Trophoblast cell (in vitro differentiated cells and primary cell): ENCODE measurements around the gene C10orf71.

ENCODE experiments used
- DNase-seq, 2 donors: peaks; one replicate each; pipeline ENCODE4 v3.0.0-alpha.2; 2016
- H2AFZ ChIP-seq: 2 replicates; pipeline ENCODE4 v1.6.1; 2013; ENCODE audit warnings: low read length, moderate library complexity, mild to moderate bottlenecking; ENCODE audit not compliant: insufficient read depth, poor library complexity
- H2AK5ac ChIP-seq: 2 replicates; pipeline ENCODE4 v1.6.1; 2013; ENCODE audit warnings: mild to moderate bottlenecking, low read length
- H2BK120ac ChIP-seq: 2 replicates; pipeline ENCODE4 v1.6.1; 2013; ENCODE audit warnings: low read length, mild to moderate bottlenecking, moderate library complexity; ENCODE audit not compliant: insufficient read depth, poor library complexity
- H2BK12ac ChIP-seq: 2 replicates; pipeline ENCODE4 v1.6.1; 2013; ENCODE audit warnings: mild to moderate bottlenecking, low read length, moderate library complexity
- H2BK5ac ChIP-seq: 2 replicates; pipeline ENCODE4 v1.6.1; 2013; ENCODE audit warnings: low read length, low read depth, moderate library complexity, mild to moderate bottlenecking; ENCODE audit not compliant: poor library complexity
- H3K14ac ChIP-seq: 2 replicates; pipeline ENCODE4 v1.6.1; 2013; ENCODE audit warnings: mild to moderate bottlenecking, low read length
- H3K18ac ChIP-seq: 2 replicates; pipeline ENCODE4 v1.6.1; 2013; ENCODE audit warnings: mild to moderate bottlenecking, low read length
- H3K23ac ChIP-seq: 2 replicates; pipeline ENCODE4 v1.6.1; 2013; ENCODE audit warnings: low read length
- H3K27ac ChIP-seq: 2 replicates; pipeline ENCODE4 v1.5.1; 2013; ENCODE audit warnings: low read depth, mild to moderate bottlenecking, inconsistent platforms, low read length, moderate library complexity
- H3K27me3 ChIP-seq: 2 replicates; pipeline ENCODE4 v1.6.1; 2013; ENCODE audit warnings: inconsistent platforms, mild to moderate bottlenecking, low read length, moderate library complexity; ENCODE audit not compliant: insufficient read depth
- H3K36me3 ChIP-seq, 2 experiments: 1 replicate in 1 of 2; 2 replicates in 1 of 2; pipeline ENCODE4 v1.6.1; 2013; ENCODE audit warnings: low read length in 2 of 2, mild to moderate bottlenecking in 2 of 2, moderate library complexity in 1 of 2; ENCODE audit not compliant: insufficient read depth in 2 of 2, control insufficient read depth in 1 of 2
- H3K4ac ChIP-seq: 2 replicates; pipeline ENCODE4 v1.6.1; 2013; ENCODE audit warnings: low read depth, mild to moderate bottlenecking, low read length, moderate library complexity
- H3K4me1 ChIP-seq, 2 experiments: 1 replicate in 1 of 2; 2 replicates in 1 of 2; pipeline ENCODE4 v1.6.1; 2013; ENCODE audit warnings: low read length in 2 of 2, mild to moderate bottlenecking in 2 of 2, moderate library complexity in 1 of 2; ENCODE audit not compliant: insufficient read depth in 2 of 2, control insufficient read depth in 1 of 2
- H3K4me2 ChIP-seq: 2 replicates; pipeline ENCODE4 v1.6.1; 2013; ENCODE audit warnings: inconsistent platforms, mild to moderate bottlenecking, low read length, moderate library complexity
- H3K4me3 ChIP-seq: 2 replicates; pipeline ENCODE4 v1.5.1; 2013; ENCODE audit warnings: mild to moderate bottlenecking, low read depth, low read length, inconsistent platforms
- H3K79me1 ChIP-seq: one replicate; pipeline ENCODE4 v1.6.1; 2013; ENCODE audit warnings: low read length
- H3K79me2 ChIP-seq: 2 replicates; pipeline ENCODE4 v1.6.1; 2013; ENCODE audit warnings: low read length, mild to moderate bottlenecking; ENCODE audit not compliant: control insufficient read depth, insufficient read depth, poor library complexity
- H3K9ac ChIP-seq: 2 replicates; pipeline ENCODE4 v1.6.1; 2013; ENCODE audit warnings: mild to moderate bottlenecking, low read length
- H3K9me3 ChIP-seq: 2 replicates; pipeline ENCODE4 v1.6.1; 2013; ENCODE audit warnings: low read depth, mild to moderate bottlenecking, control low read depth, inconsistent platforms, low read length; ENCODE audit not compliant: insufficient read depth
- H4K12ac ChIP-seq: 2 replicates; pipeline ENCODE4 v1.6.1; 2013; ENCODE audit warnings: low read depth, mild to moderate bottlenecking, low read length, moderate library complexity
- H4K8ac ChIP-seq: 2 replicates; pipeline ENCODE4 v1.6.1; 2013; ENCODE audit warnings: low read depth, mild to moderate bottlenecking, low read length, moderate library complexity
- H4K91ac ChIP-seq: one replicate; pipeline ENCODE4 v1.6.1; 2013; ENCODE audit warnings: low read depth, mild to moderate bottlenecking, low read length, moderate library complexity
- WGBS: extraction: QIAGEN DNeasy Blood & Tissue Kit; methylation state at CpG from one replicate; pipeline ENCODE4 v1.1.7; 2013; ENCODE audit warnings: missing lambda C conversion rate; ENCODE audit not compliant: insufficient read length, insufficient coverage; ENCODE audit errors: extremely low coverage; 5-methylcytosine and 5-hydroxymethylcytosine counted together

The C10orf71 gene

DNA sequence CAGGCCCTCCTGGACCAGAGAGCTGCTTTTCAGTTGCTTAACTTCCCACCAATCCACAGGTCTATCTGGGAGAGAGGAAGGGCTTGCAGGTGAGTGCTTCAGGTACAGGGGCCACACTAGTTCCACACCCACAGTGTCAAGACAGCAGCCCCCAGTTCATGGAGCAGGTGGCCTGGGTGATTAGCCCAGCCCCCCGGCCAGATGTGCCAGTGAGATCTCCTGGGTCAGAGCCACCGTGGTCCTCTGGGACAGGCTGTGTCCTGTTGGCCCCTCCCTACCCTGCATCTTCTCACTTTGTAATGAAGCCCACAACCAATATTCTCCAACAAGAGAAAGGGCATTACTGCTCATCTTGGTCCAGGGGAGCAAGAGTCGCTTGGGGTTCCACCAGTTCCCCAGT is 66.3 kb downstream of the C10orf71 start:
- H3K4me2 ChIP-seq, result no peak overlapping the region
- H2AK5ac ChIP-seq, result no peak overlapping the region
- no CpG with 5 or more reads among the region's 3 CpGs for WGBS
- no peak overlapping the region for H4K12ac ChIP-seq
- no peak overlapping the region for H2BK120ac ChIP-seq
- H2BK12ac ChIP-seq, result no peak overlapping the region
- H3K36me3 ChIP-seq, result no peaks in the 10 kb centered on the region
- H3K9ac ChIP-seq, result no peak overlapping the region
- H3K4me1 ChIP-seq, result peaks cover 10 to 15% of the 10 kb centered on the region in 2 experiments
- H3K27ac ChIP-seq, result no peak overlapping the region
- no peaks in the 10 kb centered on the region for H3K27me3 ChIP-seq
- no peak overlapping the region for H2BK5ac ChIP-seq
- peaks cover 5% of the 10 kb centered on the region for H3K79me1 ChIP-seq
- H3K23ac ChIP-seq, result no peak overlapping the region
- no peak overlapping the region for H3K14ac ChIP-seq
- H4K8ac ChIP-seq, result no peak overlapping the region
- H3K18ac ChIP-seq, result no peak overlapping the region
- no peak overlapping the region for H3K4ac ChIP-seq
- H3K9me3 ChIP-seq, result no peaks in the 10 kb centered on the region
- no peak for DNase-seq
- H2AFZ ChIP-seq, result no peak overlapping the region
- no peak overlapping the region for H4K91ac ChIP-seq
- no peak overlapping the region for H3K4me3 ChIP-seq
- peaks cover 3% of the 10 kb centered on the region for H3K79me2 ChIP-seq

DNA sequence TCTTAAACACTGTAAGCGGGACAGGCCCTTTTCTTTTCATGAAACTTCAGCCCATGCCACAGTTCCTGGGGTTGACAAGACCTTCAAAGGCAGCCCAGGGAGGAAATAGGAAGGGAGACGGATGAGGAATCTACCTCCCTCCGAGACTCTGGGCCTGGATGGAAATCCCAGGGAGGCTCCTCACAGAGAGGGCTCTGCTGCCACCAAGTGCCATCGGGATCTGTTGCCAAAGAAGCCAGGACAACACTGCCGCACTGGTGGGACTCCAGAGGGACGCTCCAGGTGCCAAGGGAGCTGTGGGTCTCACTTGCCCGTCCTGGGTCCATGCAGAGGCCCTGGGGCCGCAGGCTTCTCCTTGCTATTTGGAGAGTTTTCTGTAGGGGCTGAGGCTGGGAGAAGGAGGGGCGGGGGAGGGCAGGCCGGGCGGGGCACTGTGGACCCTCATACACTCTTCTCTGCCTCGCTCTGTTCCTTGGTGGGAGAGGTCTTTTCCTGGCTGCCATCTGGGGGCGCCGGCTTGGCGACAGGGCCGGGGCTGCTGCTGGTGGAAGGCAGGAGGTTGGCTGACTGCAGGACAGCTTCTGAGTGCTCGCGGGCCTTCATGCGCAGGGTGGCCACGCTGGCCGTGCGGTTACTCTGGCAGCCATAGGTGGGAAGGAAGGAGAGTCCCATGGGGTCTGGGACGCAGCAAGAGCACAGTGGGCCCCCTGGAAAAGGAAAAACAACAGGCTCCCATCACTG is 66.9 kb downstream of the C10orf71 start:
- H3K79me2 ChIP-seq, result no peaks in the 10 kb centered on the region
- peaks cover 4 to 9% of the 10 kb centered on the region in 2 experiments for H3K4me1 ChIP-seq
- H3K79me1 ChIP-seq, result no peaks in the 10 kb centered on the region
- H3K14ac ChIP-seq, result no peak overlapping the region
- no peak overlapping the region for H2AK5ac ChIP-seq
- H3K36me3 ChIP-seq, result no peaks in the 10 kb centered on the region
- no peaks in the 10 kb centered on the region for H3K9me3 ChIP-seq
- H4K91ac ChIP-seq, result no peak overlapping the region
- no peak overlapping the region for H4K8ac ChIP-seq
- no peak overlapping the region for H3K18ac ChIP-seq
- H4K12ac ChIP-seq, result no peak overlapping the region
- no peak overlapping the region for H3K4me2 ChIP-seq
- no peak overlapping the region for H3K4me3 ChIP-seq
- H2BK120ac ChIP-seq, result no peak overlapping the region
- whole genome bisulfite sequencing, result no CpG with 5 or more reads among the region's 23 CpGs
- H3K9ac ChIP-seq, result no peak overlapping the region
- no peak overlapping the region for H2BK5ac ChIP-seq
- H2BK12ac ChIP-seq, result no peak overlapping the region
- H3K27ac ChIP-seq, result no peak overlapping the region
- no peak overlapping the region for H3K4ac ChIP-seq
- DNase-seq, result no peak
- H2AFZ ChIP-seq, result no peak overlapping the region
- H3K27me3 ChIP-seq, result no peaks in the 10 kb centered on the region
- no peak overlapping the region for H3K23ac ChIP-seq

DNA sequence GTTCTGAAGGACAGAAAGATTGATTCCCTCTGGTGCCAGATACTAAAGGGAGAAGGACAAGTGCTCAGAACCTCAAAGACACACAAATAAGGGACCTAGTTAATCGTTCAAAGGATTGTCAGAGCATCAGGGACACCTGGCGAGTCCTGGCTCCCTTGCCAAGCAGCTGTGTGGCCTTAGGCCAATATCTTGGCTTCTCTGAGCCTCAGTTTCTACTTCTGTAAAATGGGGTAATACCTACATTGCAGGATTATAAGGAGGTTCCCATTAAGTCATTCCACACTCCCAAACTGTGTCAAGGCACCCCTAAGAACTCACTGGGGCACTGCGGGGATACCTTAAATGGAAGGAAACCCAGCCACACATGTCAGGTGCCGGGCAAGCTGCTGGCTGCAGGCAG is 67.5 kb downstream of the C10orf71 start:
- Histone ChIP-seq H4K8ac (no peak overlapping the region), H2BK12ac (no peak overlapping the region), H3K27me3 (no peaks in the 10 kb centered on the region), H3K79me1 (no peaks in the 10 kb centered on the region), H2AFZ (no peak overlapping the region), H2AK5ac (no peak overlapping the region), H3K4ac (no peak overlapping the region), H3K79me2 (no peaks in the 10 kb centered on the region), H3K4me1 (peaks cover 2 to 8% of the 10 kb centered on the region in 2 experiments), H3K4me2 (no peak overlapping the region), H4K91ac (no peak overlapping the region), H3K23ac (no peak overlapping the region), H2BK5ac (no peak overlapping the region), H3K18ac (no peak overlapping the region), H3K9ac (no peak overlapping the region), H3K27ac (no peak overlapping the region), H2BK120ac (no peak overlapping the region), H3K4me3 (no peak overlapping the region), H3K14ac (no peak overlapping the region), H3K9me3 (no peaks in the 10 kb centered on the region), H4K12ac (no peak overlapping the region), H3K36me3 (no peaks in the 10 kb centered on the region)
- DNase-seq, result no peak
- WGBS, result no CpG with 5 or more reads among the region's 4 CpGs

DNA sequence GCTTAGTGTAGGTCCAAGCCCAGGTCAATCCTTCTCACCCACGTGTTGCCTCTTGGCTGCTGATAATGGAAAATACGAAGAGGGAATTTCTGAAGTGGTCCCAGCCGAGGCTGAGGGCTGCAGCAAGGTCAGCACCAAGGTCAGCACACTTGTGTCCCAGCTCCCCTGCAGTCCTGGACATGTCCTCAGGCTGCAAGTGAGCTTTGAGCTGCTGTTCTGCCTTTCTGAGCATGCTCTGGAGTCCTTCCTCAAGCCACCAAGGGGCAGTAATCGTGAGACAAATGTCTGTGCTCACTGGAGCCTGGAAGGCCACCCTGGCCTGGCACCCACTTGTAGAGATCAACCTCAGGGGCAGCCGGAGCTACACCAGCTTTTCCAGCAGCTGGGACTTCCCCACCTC is 68.6 kb downstream of the C10orf71 start:
- Histone ChIP-seq H2BK12ac (no peak overlapping the region), H2AFZ (no peak overlapping the region), H3K27ac (no peak overlapping the region), H3K9ac (no peak overlapping the region), H3K36me3 (no peaks in the 10 kb centered on the region), H2BK120ac (no peak overlapping the region), H3K9me3 (peaks cover 1% of the 10 kb centered on the region), H3K27me3 (no peaks in the 10 kb centered on the region), H2AK5ac (no peak overlapping the region), H3K4me2 (no peak overlapping the region), H3K4me3 (no peak overlapping the region), H3K4ac (no peak overlapping the region), H3K14ac (no peak overlapping the region), H4K12ac (no peak overlapping the region), H4K91ac (no peak overlapping the region), H2BK5ac (no peak overlapping the region), H3K79me2 (no peaks in the 10 kb centered on the region), H3K79me1 (no peaks in the 10 kb centered on the region), H3K4me1 (peaks cover 2 to 8% of the 10 kb centered on the region in 2 experiments), H4K8ac (no peak overlapping the region), H3K18ac (no peak overlapping the region), H3K23ac (no peak overlapping the region)
- DNase-seq, result no peak
- WGBS, result no CpG with 5 or more reads among the region's 5 CpGs
